Tibial nerve (tissue), 4 donors: ENCODE measurements around the gene MAPT.

Source experiments
- EP300 ChIP-seq, 2 donors: sonication (generic); formaldehyde crosslinking; IDR thresholded peaks; one replicate each; pipeline ENCODE4 v1.6.1; 2017; ENCODE audit warnings: antibody characterized with exemption in 2 of 2, mild to moderate bottlenecking in 1 of 2
- POLR2A ChIP-seq, 2 donors: fragments of 450-650 bp; IDR thresholded peaks; one replicate each; pipeline ENCODE4 v1.6.1; 2017; ENCODE audit warnings: antibody characterized with exemption in 2 of 2, mild to moderate bottlenecking in 2 of 2, moderate library complexity in 2 of 2
- TF ChIP-seq, protein P1 (sequence below), 5 experiments: fragments of 200-600 bp in 3 of 5; fragments of 450-650 bp in 2 of 5; sonication (generic) in 3 of 5; IDR thresholded peaks; one replicate each; pipeline ENCODE4 v1.5.1; 2016 to 2019; ENCODE audit warnings: antibody characterized with exemption in 5 of 5, mild to moderate bottlenecking in 3 of 5, moderate library complexity in 2 of 5

DNA sequence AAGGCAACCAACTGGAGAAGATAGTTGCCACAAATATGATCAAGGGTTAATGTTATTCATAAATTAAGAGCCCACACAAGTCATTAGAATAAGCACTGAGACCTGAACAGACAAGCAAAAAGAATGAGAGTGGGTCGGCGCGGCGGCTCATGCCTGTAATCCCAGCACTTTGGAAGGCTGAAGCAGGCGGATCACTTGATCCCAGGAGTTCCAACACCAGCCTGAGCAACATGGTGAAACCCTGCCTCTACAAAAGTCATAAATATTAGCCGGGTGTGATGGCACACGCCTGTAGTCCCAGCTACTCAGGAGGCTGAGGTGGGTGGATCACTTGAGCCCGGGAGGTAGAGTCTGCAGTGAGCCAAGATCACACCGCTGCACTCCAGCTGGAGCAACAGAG lies 64.0 kb downstream of the MAPT start:
- TF ChIP-seq, protein P1, sequence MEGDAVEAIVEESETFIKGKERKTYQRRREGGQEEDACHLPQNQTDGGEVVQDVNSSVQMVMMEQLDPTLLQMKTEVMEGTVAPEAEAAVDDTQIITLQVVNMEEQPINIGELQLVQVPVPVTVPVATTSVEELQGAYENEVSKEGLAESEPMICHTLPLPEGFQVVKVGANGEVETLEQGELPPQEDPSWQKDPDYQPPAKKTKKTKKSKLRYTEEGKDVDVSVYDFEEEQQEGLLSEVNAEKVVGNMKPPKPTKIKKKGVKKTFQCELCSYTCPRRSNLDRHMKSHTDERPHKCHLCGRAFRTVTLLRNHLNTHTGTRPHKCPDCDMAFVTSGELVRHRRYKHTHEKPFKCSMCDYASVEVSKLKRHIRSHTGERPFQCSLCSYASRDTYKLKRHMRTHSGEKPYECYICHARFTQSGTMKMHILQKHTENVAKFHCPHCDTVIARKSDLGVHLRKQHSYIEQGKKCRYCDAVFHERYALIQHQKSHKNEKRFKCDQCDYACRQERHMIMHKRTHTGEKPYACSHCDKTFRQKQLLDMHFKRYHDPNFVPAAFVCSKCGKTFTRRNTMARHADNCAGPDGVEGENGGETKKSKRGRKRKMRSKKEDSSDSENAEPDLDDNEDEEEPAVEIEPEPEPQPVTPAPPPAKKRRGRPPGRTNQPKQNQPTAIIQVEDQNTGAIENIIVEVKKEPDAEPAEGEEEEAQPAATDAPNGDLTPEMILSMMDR (IDR thresholded peaks at IDR 0.05), result no peak
- TF ChIP-seq POLR2A (IDR thresholded peaks at IDR 0.05) (no peak), EP300 (IDR thresholded peaks at IDR 0.05) (no peak)
